Stimulated activated naive B cell treated with anti-CD40 and anti-IgM and Interleukin-4, amounts not matched to agents 10 μg/mL and 1 μg/mL and 100 μg/mL, for 72 hours (primary cell): ENCODE results near the gene C4BPA.
A peak's percentile ranks its signal among the peaks of the same experiment; 100 is the strongest.

ENCODE experiments used
- ATAC-seq, 2 donors: fragments of 150-1000 bp; cut with Tn5 transposase; replicated peaks; 2 replicates each; pipeline ENCODE4 v1.10.0; 2021; ENCODE audit warnings: moderate library complexity in 1 of 2
- DNase-seq: peaks from one replicate; pipeline ENCODE4 v3.0.0; 2021
- H3K27ac Mint-ChIP-seq: one replicate; pipeline ENCODE4 v1.8.0; 2022; ENCODE audit warnings: mild to moderate bottlenecking, mixed read lengths
- H3K27me3 Mint-ChIP-seq, 2 donors: one replicate each; pipeline ENCODE4 v1.8.0; 2022; ENCODE audit warnings: mixed read lengths in 2 of 2
- H3K36me3 Mint-ChIP-seq, 2 donors: one replicate each; pipeline ENCODE4 v1.8.0; 2022; ENCODE audit warnings: mixed read lengths in 2 of 2, mild to moderate bottlenecking in 1 of 2
- H3K4me1 Mint-ChIP-seq, 2 donors: one replicate each; pipeline ENCODE4 v1.8.0; 2022; ENCODE audit warnings: mixed read lengths in 2 of 2, mild to moderate bottlenecking in 1 of 2
- H3K4me3 Mint-ChIP-seq, 2 donors: one replicate each; pipeline ENCODE4 v1.8.0; 2022; ENCODE audit warnings: mild to moderate bottlenecking in 2 of 2, mixed read lengths in 2 of 2, moderate library complexity in 1 of 2
- H3K9me3 Mint-ChIP-seq, 2 donors: one replicate each; pipeline ENCODE4 v1.8.0; 2022; ENCODE audit warnings: mixed read lengths in 2 of 2, mild to moderate bottlenecking in 1 of 2

Gene C4BPA

GRCh38 chr1:207103892-207104373 lies at the start of gene C4BPA:
TSS of gene C4BPA (plus strand) at chr1:207104233. CDS start at chr1:207113026, 8,793 bp downstream.
- no peak within 1 kb of the TSS for H3K27ac Mint-ChIP-seq
- H3K4me3 Mint-ChIP-seq: no peak within 1 kb of the TSS
- H3K36me3 Mint-ChIP-seq: no peaks in the 10 kb centered on the region
- DNase-seq (no peak), ATAC-seq (no peak)
- peaks cover 21 to 27% of the 10 kb centered on the region in 2 donors for H3K27me3 Mint-ChIP-seq
- H3K4me1 Mint-ChIP-seq: no peaks in the 10 kb centered on the region
- H3K9me3 Mint-ChIP-seq: no peaks in the 10 kb centered on the region

- DNase-seq (no peak), ATAC-seq (peak; percentile 15 to 32)
- no peaks in the 10 kb centered on the region for H3K27me3 Mint-ChIP-seq
- H3K27ac Mint-ChIP-seq: peak overlapping the region; percentile 26
- H3K4me3 Mint-ChIP-seq: peak overlapping the region; percentile 86 to 94
- H3K9me3 Mint-ChIP-seq: no peaks in the 10 kb centered on the region
- peaks cover 6 to 8% of the 10 kb centered on the region in 2 donors for H3K36me3 Mint-ChIP-seq
- peaks cover 27 to 49% of the 10 kb centered on the region in 2 donors for H3K4me1 Mint-ChIP-seq
These were observed 49.5 kb upstream of the C4BPA start for GRCh38 chr1:207054491-207054890.

GRCh38 chr1:207055386-207056001 lies 48.5 kb upstream of the C4BPA start:
- peaks cover 25 to 47% of the 10 kb centered on the region in 2 donors for H3K4me1 Mint-ChIP-seq
- ATAC-seq (no peak), DNase-seq (no peak)
- H3K27me3 Mint-ChIP-seq: no peaks in the 10 kb centered on the region
- no peaks in the 10 kb centered on the region for H3K9me3 Mint-ChIP-seq
- H3K36me3 Mint-ChIP-seq: peaks cover 8 to 13% of the 10 kb centered on the region in 2 donors
- H3K4me3 Mint-ChIP-seq: no peak overlapping the region
- no peak overlapping the region for H3K27ac Mint-ChIP-seq

DNA sequence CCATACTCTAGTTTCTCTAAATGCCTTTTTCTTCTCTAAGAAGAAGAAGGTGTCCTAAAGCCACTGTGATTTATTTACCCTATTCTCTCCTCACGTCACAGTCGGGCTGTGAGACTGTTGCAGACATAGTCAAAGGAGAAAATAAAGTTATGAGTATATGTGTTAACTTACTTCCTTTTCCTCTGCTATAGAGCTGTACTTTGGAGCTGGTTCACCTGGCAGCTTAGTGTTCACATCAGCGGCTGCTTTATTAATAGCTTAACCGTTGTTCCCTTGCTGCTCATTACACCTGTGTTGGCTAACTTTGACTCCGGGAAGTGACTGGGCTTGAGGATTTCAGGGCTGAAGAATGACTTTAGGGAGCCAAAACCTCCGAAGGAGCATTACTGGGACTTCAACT lies 47.4 kb upstream of the C4BPA start:
- H3K27ac Mint-ChIP-seq: no peak overlapping the region
- no peak for ATAC-seq
- H3K9me3 Mint-ChIP-seq: no peaks in the 10 kb centered on the region
- peaks cover 20 to 38% of the 10 kb centered on the region in 2 donors for H3K4me1 Mint-ChIP-seq
- H3K4me3 Mint-ChIP-seq: no peak overlapping the region
- H3K36me3 Mint-ChIP-seq: peaks cover 14 to 18% of the 10 kb centered on the region in 2 donors
- DNase-seq: no peak
- H3K27me3 Mint-ChIP-seq: no peaks in the 10 kb centered on the region

DNA sequence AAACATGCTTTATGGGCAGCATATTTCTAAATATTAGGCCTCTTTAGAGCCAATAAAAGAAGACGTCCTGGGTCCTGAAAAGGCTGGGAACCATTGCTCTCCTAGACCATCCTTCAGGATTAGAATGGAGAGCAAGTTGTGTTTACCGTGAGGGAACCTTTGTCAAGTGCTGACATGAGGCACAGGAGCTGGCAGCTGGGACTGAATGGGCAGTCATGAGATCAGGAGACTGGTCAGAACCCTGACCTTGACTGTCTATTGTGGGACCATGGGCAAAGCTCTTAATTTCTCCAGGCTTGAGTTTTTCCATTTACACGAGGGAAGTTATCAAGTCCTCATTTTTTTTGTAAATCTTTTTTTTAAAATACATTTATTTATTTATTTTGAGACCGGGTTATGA lies 45.8 kb upstream of the C4BPA start:
- no peak for ATAC-seq
- Mint-ChIP-seq H3K27ac (no peak overlapping the region), H3K4me3 (no peak overlapping the region), H3K27me3 (no peaks in the 10 kb centered on the region), H3K4me1 (peaks cover 16 to 32% of the 10 kb centered on the region in 2 donors), H3K9me3 (no peaks in the 10 kb centered on the region), H3K36me3 (peaks cover 23 to 29% of the 10 kb centered on the region in 2 donors)
- no peak for DNase-seq

- Mint-ChIP-seq H3K4me1 (peaks cover 10 to 25% of the 10 kb centered on the region in 2 donors), H3K27me3 (no peaks in the 10 kb centered on the region), H3K4me3 (no peak overlapping the region), H3K36me3 (peaks cover 30 to 36% of the 10 kb centered on the region in 2 donors), H3K27ac (peak overlapping the region; percentile 28), H3K9me3 (no peaks in the 10 kb centered on the region)
- DNase-seq (no peak), ATAC-seq (no peak)
These were observed 44.9 kb upstream of the C4BPA start for GRCh38 chr1:207058878-207059867.

DNA sequence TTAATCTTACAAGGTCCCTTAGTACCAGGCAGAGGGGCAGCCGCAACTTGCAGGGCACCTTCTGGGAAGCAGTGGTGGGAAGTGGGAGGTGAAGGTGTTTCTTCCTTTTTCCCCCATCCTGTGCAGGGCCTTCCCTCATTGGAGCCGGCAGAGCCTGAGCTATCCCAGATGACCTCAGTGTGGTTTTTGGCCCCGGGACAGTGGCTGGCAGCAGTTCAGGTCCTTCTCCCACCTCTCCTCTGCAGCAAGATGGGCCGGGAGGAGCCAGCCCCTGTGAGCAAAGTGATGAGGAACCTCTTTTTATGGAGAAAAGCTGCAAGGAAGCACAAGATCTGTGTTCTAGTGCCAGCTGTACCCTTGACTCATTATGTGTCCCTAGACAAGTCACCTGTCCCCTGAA lies 44.2 kb upstream of the C4BPA start:
- Mint-ChIP-seq H3K27ac (no peak overlapping the region), H3K36me3 (peaks cover 33 to 42% of the 10 kb centered on the region in 2 donors)

GRCh38 chr1:207060596-207060995 lies 43.4 kb upstream of the C4BPA start:
- DNase-seq (no peak), ATAC-seq (no peak)
- peaks cover 39 to 46% of the 10 kb centered on the region in 2 donors for H3K36me3 Mint-ChIP-seq
- H3K9me3 Mint-ChIP-seq: no peaks in the 10 kb centered on the region
- H3K4me1 Mint-ChIP-seq: peaks cover 1 to 13% of the 10 kb centered on the region in 2 donors
- no peaks in the 10 kb centered on the region for H3K27me3 Mint-ChIP-seq
- no peak overlapping the region for H3K27ac Mint-ChIP-seq
- H3K4me3 Mint-ChIP-seq: no peak overlapping the region

More for the DNA sequence above, 44.2 kb upstream of the C4BPA start:
- DNase-seq (no peak), ATAC-seq (no peak)
- Mint-ChIP-seq H3K27me3 (no peaks in the 10 kb centered on the region), H3K9me3 (no peaks in the 10 kb centered on the region), H3K4me3 (no peak overlapping the region), H3K4me1 (peaks cover 4 to 18% of the 10 kb centered on the region in 2 donors)

- H3K36me3 Mint-ChIP-seq: peaks cover 37 to 50% of the 10 kb centered on the region in 2 donors
- peaks cover 1 to 13% of the 10 kb centered on the region in 2 donors for H3K4me1 Mint-ChIP-seq
- H3K27ac Mint-ChIP-seq: no peak overlapping the region
- DNase-seq (no peak), ATAC-seq (no peak)
- H3K27me3 Mint-ChIP-seq: no peaks in the 10 kb centered on the region
- no peak overlapping the region for H3K4me3 Mint-ChIP-seq
- no peaks in the 10 kb centered on the region for H3K9me3 Mint-ChIP-seq
These were observed 42.0 kb upstream of the C4BPA start for GRCh38 chr1:207062058-207062457.

DNA sequence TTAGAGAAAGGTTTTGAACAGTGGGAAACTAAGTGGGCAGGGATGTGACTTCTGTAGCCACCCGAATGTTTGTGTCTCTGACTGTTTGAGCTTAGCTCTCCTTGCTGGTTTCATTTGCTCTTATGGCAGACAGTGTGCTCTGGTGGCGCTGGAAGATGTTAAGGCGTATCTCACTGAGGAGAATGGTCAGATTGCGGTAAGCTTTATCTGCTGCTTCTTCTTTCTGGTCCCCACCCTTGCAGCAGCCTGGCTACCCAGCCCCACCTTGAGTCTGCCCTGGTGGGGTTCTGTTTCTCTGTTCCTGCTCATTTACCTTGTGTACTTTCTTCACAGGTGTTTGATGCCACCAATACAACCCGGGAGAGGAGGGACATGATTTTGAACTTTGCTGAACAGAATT lies 41.0 kb upstream of the C4BPA start:
- ATAC-seq (no peak), DNase-seq (no peak)
- Mint-ChIP-seq H3K27me3 (no peaks in the 10 kb centered on the region), H3K4me3 (no peak overlapping the region), H3K27ac (no peak overlapping the region), H3K4me1 (peaks cover 1 to 13% of the 10 kb centered on the region in 2 donors), H3K9me3 (no peaks in the 10 kb centered on the region), H3K36me3 (peaks cover 41 to 59% of the 10 kb centered on the region in 2 donors)

DNA sequence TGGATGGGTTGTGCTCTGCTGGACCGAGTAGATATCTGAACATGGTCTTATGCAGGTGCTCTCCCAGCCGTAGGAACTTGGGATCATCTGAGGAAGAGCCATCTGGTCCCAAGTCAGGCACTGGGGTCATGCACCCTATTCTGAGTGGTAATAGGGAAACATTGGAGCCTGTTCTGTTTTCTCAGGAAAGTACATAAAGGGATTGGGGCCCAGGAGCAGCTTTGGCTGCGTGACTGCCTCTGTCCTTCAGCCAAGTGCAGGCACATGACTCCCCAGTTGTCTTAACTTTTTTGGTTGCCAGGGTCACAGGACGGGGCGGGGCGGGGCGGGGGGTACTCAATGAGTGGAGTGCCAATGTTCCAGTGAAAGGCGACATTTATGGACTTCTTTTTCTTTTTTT lies 39.5 kb upstream of the C4BPA start:
- DNase-seq (no peak), ATAC-seq (no peak)
- peaks cover 7 to 13% of the 10 kb centered on the region in 2 donors for H3K4me1 Mint-ChIP-seq
- no peak overlapping the region for H3K27ac Mint-ChIP-seq
- peaks cover 46 to 65% of the 10 kb centered on the region in 2 donors for H3K36me3 Mint-ChIP-seq
- H3K27me3 Mint-ChIP-seq: no peaks in the 10 kb centered on the region
- H3K4me3 Mint-ChIP-seq: no peak overlapping the region
- H3K9me3 Mint-ChIP-seq: no peaks in the 10 kb centered on the region

GRCh38 chr1:207067185-207067584 lies 36.8 kb upstream of the C4BPA start:
- Mint-ChIP-seq H3K4me3 (no peak overlapping the region), H3K27me3 (no peaks in the 10 kb centered on the region), H3K4me1 (peaks cover 22 to 26% of the 10 kb centered on the region in 2 donors), H3K9me3 (no peaks in the 10 kb centered on the region), H3K27ac (no peak overlapping the region), H3K36me3 (peaks cover 51 to 69% of the 10 kb centered on the region in 2 donors)
- DNase-seq (no peak), ATAC-seq (no peak)

GRCh38 chr1:207067665-207068064 lies 36.4 kb upstream of the C4BPA start:
- DNase-seq (no peak), ATAC-seq (no peak)
- Mint-ChIP-seq H3K36me3 (peaks cover 52 to 70% of the 10 kb centered on the region in 2 donors), H3K9me3 (no peaks in the 10 kb centered on the region), H3K27me3 (no peaks in the 10 kb centered on the region), H3K27ac (no peak overlapping the region), H3K4me3 (no peak overlapping the region), H3K4me1 (peaks cover 22 to 26% of the 10 kb centered on the region in 2 donors)

GRCh38 chr1:207069061-207069460 lies 35.0 kb upstream of the C4BPA start:
- Mint-ChIP-seq H3K4me3 (no peak overlapping the region), H3K9me3 (no peaks in the 10 kb centered on the region), H3K4me1 (peaks cover 22 to 26% of the 10 kb centered on the region in 2 donors), H3K36me3 (peaks cover 48 to 65% of the 10 kb centered on the region in 2 donors), H3K27me3 (no peaks in the 10 kb centered on the region), H3K27ac (no peak overlapping the region)
- ATAC-seq (no peak), DNase-seq (no peak)
